KMS-11 (cell line): ENCODE data around the gene CTSZ.
"Not testable (repeated sequence)": the region's sequence is repeated elsewhere in the genome, so short reads cannot be mapped to it uniquely, and the experiment has no call there.

ENCODE experiments used
- H2AFZ ChIP-seq: fragments of 200-600 bp; sonication (generic); 2 replicates; pipeline ENCODE4 v1.6.1; 2016; ENCODE audit warnings: antibody characterized with exemption, mixed run types, low read depth
- H3K27ac ChIP-seq: fragments of 200-600 bp; sonication (generic); 2 replicates; pipeline ENCODE4 v1.6.1; 2016; ENCODE audit warnings: mild to moderate bottlenecking, mixed run types
- H3K27me3 ChIP-seq: fragments of 200-600 bp; sonication (generic); 2 replicates; pipeline ENCODE4 v1.6.1; 2017; ENCODE audit warnings: mild to moderate bottlenecking, low read depth, mixed run types, moderate library complexity; ENCODE audit not compliant: insufficient read depth
- H3K36me3 ChIP-seq: fragments of 200-600 bp; sonication (generic); 2 replicates; pipeline ENCODE4 v1.6.1; 2017; ENCODE audit warnings: mild to moderate bottlenecking, mixed run types; ENCODE audit not compliant: insufficient read depth
- H3K4me1 ChIP-seq: fragments of 200-600 bp; sonication (generic); 2 replicates; pipeline ENCODE4 v1.6.1; 2016; ENCODE audit warnings: mild to moderate bottlenecking, low read depth, mixed run types; ENCODE audit not compliant: poor library complexity, severe bottlenecking
- H3K4me2 ChIP-seq: fragments of 200-600 bp; sonication (generic); 2 replicates; pipeline ENCODE4 v1.7.0; 2016; ENCODE audit warnings: mild to moderate bottlenecking, mixed run types
- H3K4me3 ChIP-seq: fragments of 200-600 bp; sonication (generic); IDR thresholded peaks from 2 replicates; pipeline ENCODE4 v1.6.1; 2017; ENCODE audit warnings: low read depth, low read length, mixed read lengths; ENCODE audit not compliant: insufficient read depth
- H3K79me2 ChIP-seq: fragments of 200-600 bp; sonication (generic); 2 replicates; pipeline ENCODE4 v1.6.1; 2016; ENCODE audit warnings: low read depth, mixed run types; ENCODE audit not compliant: insufficient read depth
- H3K9ac ChIP-seq: fragments of 200-600 bp; sonication (generic); 2 replicates; pipeline ENCODE4 v1.6.1; 2016; ENCODE audit warnings: mild to moderate bottlenecking, mixed run types
- H4K20me1 ChIP-seq: fragments of 200-600 bp; sonication (generic); 2 replicates; pipeline ENCODE4 v1.6.1; 2016; ENCODE audit warnings: mild to moderate bottlenecking, mixed run types; ENCODE audit not compliant: insufficient read depth
- CTCF ChIP-seq: fragments of 200-600 bp; sonication (generic); conservative IDR thresholded peaks from 2 replicates; pipeline ENCODE4 v1.6.1; 2017; ENCODE audit warnings: low read depth, mild to moderate bottlenecking, antibody characterized with exemption, low read length, moderate library complexity, mixed read lengths

The CTSZ gene

GRCh38 chr20:58959652-58960051 is 47.4 kb downstream of the CTSZ start:
- Histone ChIP-seq H3K27me3 (no peaks in the 10 kb centered on the region), H2AFZ (no peak overlapping the region), H3K4me3 (no peak overlapping the region), H3K9ac (no peak overlapping the region), H3K36me3 (no peaks in the 10 kb centered on the region), H4K20me1 (no peaks in the 10 kb centered on the region), H3K4me1 (no peaks in the 10 kb centered on the region), H3K4me2 (no peak overlapping the region), H3K79me2 (no peaks in the 10 kb centered on the region), H3K27ac (no peak overlapping the region)
- no peak for TF ChIP-seq CTCF

GRCh38 chr20:58956078-58956477 is 51.0 kb downstream of the CTSZ start:
- no peak for TF ChIP-seq CTCF
- Histone ChIP-seq H3K27me3 (no peaks in the 10 kb centered on the region), H3K79me2 (no peaks in the 10 kb centered on the region), H4K20me1 (no peaks in the 10 kb centered on the region), H3K9ac (no peak overlapping the region), H2AFZ (no peak overlapping the region), H3K4me1 (no peaks in the 10 kb centered on the region), H3K36me3 (no peaks in the 10 kb centered on the region), H3K27ac (no peak overlapping the region), H3K4me2 (no peak overlapping the region), H3K4me3 (no peak overlapping the region)

- Histone ChIP-seq H4K20me1 (no peaks in the 10 kb centered on the region), H3K4me3 (no peak overlapping the region), H2AFZ (no peak overlapping the region), H3K9ac (no peak overlapping the region), H3K27ac (no peak overlapping the region), H3K27me3 (no peaks in the 10 kb centered on the region), H3K79me2 (no peaks in the 10 kb centered on the region), H3K4me2 (no peak overlapping the region), H3K4me1 (no peaks in the 10 kb centered on the region), H3K36me3 (no peaks in the 10 kb centered on the region)
- no peak for TF ChIP-seq CTCF
Observed at GRCh38 chr20:58953050-58953449, 54.0 kb downstream of the CTSZ start.

- H3K4me1 ChIP-seq, result no peaks in the 10 kb centered on the region
- H3K9ac ChIP-seq, result no peak overlapping the region
- H3K27ac ChIP-seq, result no peak overlapping the region
- no peaks in the 10 kb centered on the region for H3K79me2 ChIP-seq
- no peaks in the 10 kb centered on the region for H3K27me3 ChIP-seq
- H4K20me1 ChIP-seq, result no peaks in the 10 kb centered on the region
- no peak for TF ChIP-seq CTCF
- no peak overlapping the region for H2AFZ ChIP-seq
- no peak overlapping the region for H3K4me3 ChIP-seq
- no peak overlapping the region for H3K4me2 ChIP-seq
- H3K36me3 ChIP-seq, result no peaks in the 10 kb centered on the region
Observed at GRCh38 chr20:58950603-58951002, 56.5 kb downstream of the CTSZ start.

GRCh38 chr20:58947797-58948388 is 59.2 kb downstream of the CTSZ start:
- not testable (repeated sequence) for H3K4me2 ChIP-seq, H3K79me2 ChIP-seq

More at GRCh38 chr20:58947797-58948388, 59.2 kb downstream of the CTSZ start:
- H2AFZ ChIP-seq, H3K4me3 ChIP-seq, H3K36me3 ChIP-seq, H3K27ac ChIP-seq, H4K20me1 ChIP-seq, H3K4me1 ChIP-seq, H3K27me3 ChIP-seq, H3K9ac ChIP-seq: not testable (repeated sequence)
